ENCODE results near the gene KITLG. TPM values are rescaled to one million over a fixed set of nuclear protein-coding genes. Genes with fewer than 3 reads are reported as not detected.

KITLG gene
- total and polyA plus RNA-seq, 2 of the 8 experiments (the other 6 are each of a cell fraction or from before 2014, with no cell fraction given) = 1.3 to 7.8 TPM

Small RNAs within 50 kb of the gene (small RNA-seq; reads per million reads assigned to genes)
- gene RNU1-117P (ENCODE audit: insufficient read depth) = not detected
